ENCODE measurements around the gene WDR72. TPM values are rescaled to one million over a fixed set of nuclear protein-coding genes. Genes with fewer than 3 reads are reported as not detected.

The WDR72 gene
- total RNA-seq, 2 experiments from 2014 or later: not detected

GRCh38 chr15:53469422-53469821, 290.0 kb downstream of the WDR72 start:
- intact Hi-C loops (cut with micrococcal nuclease; ENCODE audit: unreplicated experiment): no loop called here
- TF ChIP-seq, protein P1, sequence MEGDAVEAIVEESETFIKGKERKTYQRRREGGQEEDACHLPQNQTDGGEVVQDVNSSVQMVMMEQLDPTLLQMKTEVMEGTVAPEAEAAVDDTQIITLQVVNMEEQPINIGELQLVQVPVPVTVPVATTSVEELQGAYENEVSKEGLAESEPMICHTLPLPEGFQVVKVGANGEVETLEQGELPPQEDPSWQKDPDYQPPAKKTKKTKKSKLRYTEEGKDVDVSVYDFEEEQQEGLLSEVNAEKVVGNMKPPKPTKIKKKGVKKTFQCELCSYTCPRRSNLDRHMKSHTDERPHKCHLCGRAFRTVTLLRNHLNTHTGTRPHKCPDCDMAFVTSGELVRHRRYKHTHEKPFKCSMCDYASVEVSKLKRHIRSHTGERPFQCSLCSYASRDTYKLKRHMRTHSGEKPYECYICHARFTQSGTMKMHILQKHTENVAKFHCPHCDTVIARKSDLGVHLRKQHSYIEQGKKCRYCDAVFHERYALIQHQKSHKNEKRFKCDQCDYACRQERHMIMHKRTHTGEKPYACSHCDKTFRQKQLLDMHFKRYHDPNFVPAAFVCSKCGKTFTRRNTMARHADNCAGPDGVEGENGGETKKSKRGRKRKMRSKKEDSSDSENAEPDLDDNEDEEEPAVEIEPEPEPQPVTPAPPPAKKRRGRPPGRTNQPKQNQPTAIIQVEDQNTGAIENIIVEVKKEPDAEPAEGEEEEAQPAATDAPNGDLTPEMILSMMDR (conservative IDR thresholded peaks at IDR 0.05; ENCODE audit: low read length): no peak
- no peak for TF ChIP-seq EZH2phosphoT487 (IDR thresholded peaks at IDR 0.05; ENCODE audit: borderline replicate concordance, low read depth, low read length)
- no peak overlapping the region for H3K4me2 ChIP-seq (ENCODE audit: low read length)
- H3K36me3 ChIP-seq (ENCODE audit: insufficient read depth, low read length): no peaks in the 10 kb centered on the region
- no peak for DNase-seq (ENCODE audit: low spot score)
- ChIA-PET CTCF (ENCODE audit: unreplicated experiment) (no interaction called here), POLR2A (no interaction called here)
- no peak overlapping the region for H3K27ac ChIP-seq (ENCODE audit: low read depth, low read length, poor library complexity, severe bottlenecking)
- BruUV-seq (replicated peaks): no TSS peak
- no peaks in the 10 kb centered on the region for H3K9me3 ChIP-seq (ENCODE audit: low read length)
- no peak overlapping the region for H3K4me3 ChIP-seq (ENCODE audit: low read depth, low read length, poor library complexity, severe bottlenecking)
- no peaks in the 10 kb centered on the region for H3K4me1 ChIP-seq (ENCODE audit: insufficient read depth, low read length, poor library complexity, severe bottlenecking)
- no peaks in the 10 kb centered on the region for H3K9me2 ChIP-seq (ENCODE audit: insufficient read depth, low read length)
- H3K79me2 ChIP-seq (ENCODE audit: insufficient read depth, low read depth, low read length): no peaks in the 10 kb centered on the region
- H2AFZ ChIP-seq (ENCODE audit: low read length): no peak overlapping the region
- H4K20me1 ChIP-seq (ENCODE audit: insufficient read depth, low read length): no peaks in the 10 kb centered on the region

Small RNA genes within 50 kb of the gene (small RNA-seq; reads per million reads assigned to genes)
- 0.63 reads per million, percentile 20 among the genes with 10 or more reads in this experiment for gene RNU2-53P
- not detected for gene RNU6-449P

Other genes with a start within 250 kb of the WDR72 start
- gene UNC13C, start 218.8 kb upstream of the WDR72 start, total RNA-seq (2014; rRNA removed; shearing (Covaris generic)): not detected in 2 replicates
- gene UNC13C, start 218.8 kb upstream of the WDR72 start, total RNA-seq (2022): not detected in 2 replicates